Ectodermal cell (in vitro differentiated cells): Measurements from ENCODE around the gene LDLRAP1.

ENCODE experiments used
- H3K27ac ChIP-seq: 2 replicates; pipeline ENCODE4 v1.7.0; 2013; ENCODE audit warnings: mild to moderate bottlenecking, low read depth, low read length; ENCODE audit not compliant: insufficient read depth, poor library complexity, severe bottlenecking
- H3K27me3 ChIP-seq: 2 replicates; pipeline ENCODE4 v1.7.0; 2013; ENCODE audit warnings: mild to moderate bottlenecking, low read length; ENCODE audit not compliant: insufficient read depth, control insufficient read depth, poor library complexity, severe bottlenecking
- H3K36me3 ChIP-seq: one replicate; pipeline ENCODE4 v1.7.0; 2013; ENCODE audit warnings: low read length; ENCODE audit not compliant: control insufficient read depth, insufficient read depth
- H3K4me1 ChIP-seq: one replicate; pipeline ENCODE4 v1.7.0; 2013; ENCODE audit warnings: low read length; ENCODE audit not compliant: control insufficient read depth, insufficient read depth
- H3K4me3 ChIP-seq: 2 replicates; pipeline ENCODE4 v1.7.0; 2013; ENCODE audit warnings: low read depth, low read length, control low read depth; ENCODE audit not compliant: insufficient read depth
- H3K9me3 ChIP-seq: 2 replicates; pipeline ENCODE4 v1.7.0; 2013; ENCODE audit warnings: mild to moderate bottlenecking, low read length, moderate library complexity; ENCODE audit not compliant: control insufficient read depth
- WGBS, 2 experiments: methylation state at CpG; one replicate each; pipeline ENCODE4 v1.1.7; 2013; ENCODE audit warnings: missing lambda C conversion rate in 2 of 2; 5-methylcytosine and 5-hydroxymethylcytosine counted together

The LDLRAP1 gene

DNA sequence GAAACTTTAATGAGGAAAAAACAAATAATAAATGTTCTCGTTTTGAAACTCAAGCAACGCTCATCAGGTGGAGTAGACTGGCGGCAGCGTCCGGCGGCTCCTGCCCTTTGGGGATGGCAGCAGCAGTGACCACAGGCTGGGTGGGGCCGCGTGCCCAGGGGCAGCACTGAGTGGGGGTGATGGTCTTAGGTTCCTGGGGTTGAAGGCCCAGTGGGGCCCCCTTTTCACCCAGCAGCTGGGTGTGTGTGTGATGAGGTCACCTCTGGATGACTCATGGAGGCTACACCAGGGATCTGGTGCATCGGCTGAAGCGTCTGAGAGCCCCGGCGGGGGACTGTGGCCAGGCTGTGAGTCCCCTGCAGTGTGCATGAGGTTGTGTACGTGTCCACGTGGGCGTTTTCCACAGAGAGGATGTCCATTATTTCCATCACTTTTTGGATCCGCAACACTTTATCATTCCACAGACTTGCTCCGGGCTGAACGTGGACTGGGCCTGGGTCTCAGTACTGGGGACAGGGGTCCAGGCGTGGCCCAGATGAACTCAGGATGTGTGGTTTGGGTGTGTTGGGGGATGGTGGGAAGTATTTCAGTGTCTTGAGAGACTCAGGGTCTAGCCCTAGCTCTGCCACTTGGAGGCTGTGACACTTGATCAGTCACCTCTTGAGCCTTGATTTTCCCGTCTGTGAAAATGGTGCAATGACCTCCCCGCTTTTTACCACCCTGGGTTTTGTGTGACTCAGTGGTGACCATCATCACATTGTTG is 25.6 kb downstream of the LDLRAP1 start:
- peaks cover 55% of the 10 kb centered on the region for H3K4me1 ChIP-seq
- no peak overlapping the region for H3K27ac ChIP-seq
- no peaks in the 10 kb centered on the region for H3K36me3 ChIP-seq
- H3K27me3 ChIP-seq, result peaks cover 3% of the 10 kb centered on the region
- H3K4me3 ChIP-seq, result no peak overlapping the region
- no peaks in the 10 kb centered on the region for H3K9me3 ChIP-seq
- WGBS, 2 experiments, result 87 to 93% methylated on average over 21 of the region's 21 CpGs

DNA sequence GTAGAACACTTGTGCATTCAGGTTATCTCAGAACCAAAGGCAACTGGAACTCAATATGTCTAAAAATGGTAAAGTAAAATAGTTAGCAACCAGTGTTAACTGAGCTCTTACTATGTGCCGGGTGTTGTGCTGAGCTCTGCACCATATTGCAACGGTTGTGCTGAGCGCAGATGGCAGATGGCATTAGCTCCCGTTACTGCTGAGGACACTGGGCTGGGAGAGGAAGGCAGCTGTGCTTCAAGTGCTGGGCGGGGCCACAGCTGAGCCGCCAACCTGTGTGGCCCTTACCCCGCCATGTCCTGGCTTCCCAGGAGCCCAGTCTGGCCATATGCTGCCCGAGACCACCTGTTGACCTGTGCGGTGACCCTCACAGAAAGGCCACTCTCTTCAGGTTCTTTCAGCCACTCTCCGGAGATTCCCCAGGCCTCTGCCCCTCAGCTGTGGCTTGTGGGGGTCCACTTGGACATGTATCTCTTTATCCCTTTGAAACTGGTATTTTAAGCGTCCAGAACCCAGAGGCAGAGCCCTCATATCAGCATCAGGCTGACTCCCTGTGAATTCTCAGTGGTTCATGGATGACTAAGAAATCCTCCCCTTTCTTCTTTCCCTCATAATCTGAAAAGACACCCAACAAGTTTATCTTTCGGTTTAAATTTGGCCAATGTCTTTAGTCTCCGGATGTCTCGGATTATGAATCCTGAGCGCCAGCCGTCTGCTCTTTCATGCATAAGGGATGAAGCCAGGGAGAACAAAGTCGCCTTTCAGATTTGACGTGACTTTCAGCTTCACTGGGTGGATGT is 26.4 kb downstream of the LDLRAP1 start:
- Histone ChIP-seq H3K36me3 (no peaks in the 10 kb centered on the region), H3K27me3 (peaks cover 3% of the 10 kb centered on the region), H3K9me3 (no peaks in the 10 kb centered on the region), H3K27ac (no peak overlapping the region), H3K4me3 (no peak overlapping the region), H3K4me1 (peaks cover 53% of the 10 kb centered on the region)
- WGBS, 2 experiments, result 91 to 92% methylated on average over 18 of the region's 18 CpGs

DNA sequence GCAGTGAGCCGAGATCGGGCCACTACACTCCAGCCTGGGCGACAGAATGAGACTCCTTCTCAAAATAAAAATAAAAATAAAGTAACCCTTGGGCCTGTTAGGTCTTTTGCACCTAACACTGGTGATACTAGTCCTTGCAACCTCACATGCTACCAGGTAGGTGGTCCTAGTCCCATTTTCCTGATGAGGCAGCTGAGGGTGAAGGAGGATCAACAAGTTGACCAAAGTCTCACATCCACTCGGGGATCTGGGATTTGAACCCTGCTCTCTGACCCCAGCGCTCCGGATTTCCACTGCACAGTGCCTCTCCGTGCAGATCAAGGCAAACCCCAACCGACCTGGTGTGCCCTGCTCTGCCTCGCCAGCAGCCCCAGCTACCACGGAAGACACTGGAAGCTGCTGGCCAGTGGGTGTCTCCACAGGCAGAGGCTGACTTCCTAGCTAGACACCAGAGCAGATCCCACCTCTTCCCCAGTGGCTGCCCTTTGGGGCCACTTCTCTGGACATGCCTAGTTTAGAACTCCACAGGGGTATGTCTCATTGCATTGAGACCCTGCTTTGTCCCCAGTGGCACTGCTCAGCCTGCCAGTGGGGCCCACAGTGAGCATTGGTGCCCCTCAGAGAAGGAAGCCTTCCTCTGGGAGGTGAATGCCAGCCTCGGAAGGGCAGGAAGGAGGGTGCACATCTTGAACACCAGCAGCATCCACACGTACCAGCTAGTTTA is 27.6 kb downstream of the LDLRAP1 start:
- H3K27me3 ChIP-seq, result peaks cover 3% of the 10 kb centered on the region
- peaks cover 42% of the 10 kb centered on the region for H3K4me1 ChIP-seq
- H3K4me3 ChIP-seq, result no peak overlapping the region
- no peaks in the 10 kb centered on the region for H3K9me3 ChIP-seq
- 90 to 93% methylated on average over 12 of the region's 12 CpGs for WGBS, 2 experiments
- no peaks in the 10 kb centered on the region for H3K36me3 ChIP-seq
- no peak overlapping the region for H3K27ac ChIP-seq

DNA sequence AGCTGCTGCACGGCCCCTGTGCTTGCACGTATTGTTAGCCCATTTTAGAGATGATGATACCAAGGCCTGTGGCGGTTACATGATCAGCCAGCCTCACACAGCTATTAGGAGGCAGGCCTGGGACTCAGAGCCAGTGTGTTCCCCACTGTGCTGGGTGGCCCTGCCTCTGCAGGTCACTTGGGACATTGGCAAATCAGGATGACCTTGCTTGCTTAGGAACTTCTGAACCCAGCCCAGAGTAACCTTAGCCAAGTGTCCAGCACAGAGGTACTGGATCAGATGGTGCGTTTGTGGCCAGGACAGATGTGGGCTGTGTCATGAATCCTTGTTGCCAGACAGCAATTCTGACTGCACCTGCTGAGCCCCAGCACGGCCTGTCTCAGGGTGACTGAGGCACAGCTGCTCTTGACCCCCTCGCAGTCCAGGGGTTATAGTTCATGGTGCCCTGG is 28.1 kb downstream of the LDLRAP1 start:
- WGBS, 2 experiments, result 92 to 94% methylated on average over 6 of the region's 6 CpGs
- no peaks in the 10 kb centered on the region for H3K36me3 ChIP-seq
- peaks cover 36% of the 10 kb centered on the region for H3K4me1 ChIP-seq
- no peaks in the 10 kb centered on the region for H3K9me3 ChIP-seq
- H3K27ac ChIP-seq, result no peak overlapping the region
- H3K4me3 ChIP-seq, result no peak overlapping the region
- peaks cover 3% of the 10 kb centered on the region for H3K27me3 ChIP-seq

DNA sequence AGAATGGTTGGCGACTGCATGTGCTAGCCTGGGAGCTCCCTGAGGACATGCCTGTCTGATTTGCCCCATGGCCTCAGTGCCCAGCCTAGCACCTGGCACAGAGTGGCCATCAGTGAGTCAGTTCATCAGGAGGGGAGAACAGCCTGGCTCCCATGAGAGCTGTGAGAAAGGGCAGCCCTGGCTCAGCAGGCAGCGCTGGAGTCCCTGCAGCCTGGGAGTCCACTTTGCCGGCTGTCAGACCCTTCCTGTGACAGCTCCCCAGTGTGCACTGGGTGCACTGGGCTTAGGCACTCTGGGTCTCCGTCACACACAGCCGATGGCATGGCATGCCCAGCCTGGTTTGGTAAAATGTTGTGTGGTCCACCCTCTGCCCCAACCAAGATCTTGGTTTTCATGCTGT is 28.7 kb downstream of the LDLRAP1 start:
- Histone ChIP-seq H3K4me1 (peaks cover 30% of the 10 kb centered on the region), H3K4me3 (no peak overlapping the region), H3K9me3 (no peaks in the 10 kb centered on the region), H3K27me3 (peaks cover 3% of the 10 kb centered on the region), H3K27ac (no peak overlapping the region), H3K36me3 (no peaks in the 10 kb centered on the region)
- WGBS, 2 experiments, result 92% methylated on average over 5 of the region's 5 CpGs

DNA sequence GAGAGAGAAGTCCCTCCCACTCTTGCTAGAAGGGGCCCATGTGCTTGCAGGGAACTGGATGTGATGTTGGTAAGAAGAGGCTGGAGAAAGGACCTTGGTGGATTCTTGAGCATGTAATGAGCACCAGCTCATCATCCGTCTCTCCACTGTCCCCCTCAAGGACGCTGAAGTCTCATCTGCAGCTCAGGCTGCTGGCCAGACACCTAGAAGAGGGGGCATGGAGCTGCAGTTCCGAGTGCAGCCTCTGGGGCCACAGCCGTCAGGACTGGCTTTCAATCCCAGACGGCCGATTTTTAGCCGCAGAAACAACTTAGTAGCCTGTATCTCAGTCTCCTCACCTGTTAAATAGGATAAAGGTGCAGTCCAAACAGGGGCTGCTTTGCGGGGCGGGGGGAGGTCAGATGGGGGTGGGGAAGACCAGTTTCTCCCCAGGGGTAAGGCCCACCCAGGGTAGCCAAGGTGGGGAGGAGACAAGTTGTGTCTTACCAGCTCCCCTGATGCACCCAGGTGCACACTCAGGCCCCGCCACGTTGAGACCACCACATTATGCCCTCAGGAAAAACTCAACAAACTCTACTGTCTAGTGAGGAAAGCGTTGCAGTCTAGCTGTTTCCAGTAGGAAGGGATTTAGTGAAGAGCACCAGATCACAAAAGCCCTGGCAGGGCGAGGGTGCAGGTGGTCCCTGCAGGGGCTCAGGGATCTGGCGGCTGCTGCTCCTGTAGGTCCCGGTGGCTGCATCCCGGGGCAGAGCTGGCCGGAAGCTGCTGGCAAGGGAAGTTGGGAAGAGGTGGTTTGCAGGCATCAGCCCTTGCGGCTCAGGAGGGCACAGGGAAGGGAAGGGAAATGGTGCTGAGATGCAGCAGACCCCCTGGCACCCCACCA is 29.5 kb downstream of the LDLRAP1 start:
- no peaks in the 10 kb centered on the region for H3K36me3 ChIP-seq
- H3K27me3 ChIP-seq, result peaks cover 3% of the 10 kb centered on the region
- no peak overlapping the region for H3K27ac ChIP-seq
- peaks cover 27% of the 10 kb centered on the region for H3K4me1 ChIP-seq
- H3K9me3 ChIP-seq, result no peaks in the 10 kb centered on the region
- WGBS, 2 experiments, result 40 to 46% methylated on average over 18 of the region's 18 CpGs
- H3K4me3 ChIP-seq, result no peak overlapping the region

DNA sequence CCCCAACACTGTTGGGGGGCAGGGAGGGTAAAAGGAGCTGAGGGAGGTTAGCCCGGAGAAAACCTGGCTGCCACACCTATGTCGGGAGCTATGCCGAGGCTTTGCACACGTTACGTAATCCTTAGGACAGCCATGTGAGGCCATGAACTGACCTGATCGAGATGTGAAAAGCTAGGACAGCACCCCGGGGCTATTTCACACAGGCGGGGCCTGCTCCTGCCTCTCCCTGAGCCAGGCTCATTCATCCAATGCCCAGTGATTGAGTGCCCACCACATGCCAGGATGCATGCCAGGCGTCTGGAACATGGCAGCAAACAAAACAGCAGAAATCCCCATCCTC is 30.2 kb downstream of the LDLRAP1 start:
- Histone ChIP-seq H3K27ac (no peak overlapping the region), H3K9me3 (no peaks in the 10 kb centered on the region), H3K27me3 (peaks cover 3% of the 10 kb centered on the region), H3K4me3 (no peak overlapping the region), H3K36me3 (no peaks in the 10 kb centered on the region), H3K4me1 (peaks cover 21% of the 10 kb centered on the region)
- WGBS, 2 experiments, result 84 to 88% methylated on average over 9 of the region's 9 CpGs

DNA sequence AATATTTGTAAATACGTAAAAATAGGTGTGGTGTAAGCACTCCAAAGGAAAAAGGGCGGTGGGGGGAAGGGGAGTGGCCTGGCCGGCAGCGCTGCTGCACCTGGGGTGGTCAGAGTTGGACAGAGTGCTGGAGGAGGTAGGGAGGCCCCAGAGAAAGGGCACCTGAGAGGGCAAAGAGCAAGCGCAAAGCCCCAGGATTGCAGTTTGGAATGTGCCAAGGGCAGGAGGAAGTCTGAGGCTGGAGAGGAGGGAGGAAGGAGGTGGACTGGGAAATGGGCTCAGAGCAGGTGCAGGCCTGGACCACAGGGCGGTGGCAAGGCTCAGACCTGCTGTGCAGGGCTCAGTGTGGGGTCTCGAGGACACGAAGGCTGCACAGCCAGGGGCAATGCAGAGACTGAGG is 30.6 kb downstream of the LDLRAP1 start:
- WGBS, 2 experiments, result 68 to 69% methylated on average over 8 of the region's 8 CpGs

DNA sequence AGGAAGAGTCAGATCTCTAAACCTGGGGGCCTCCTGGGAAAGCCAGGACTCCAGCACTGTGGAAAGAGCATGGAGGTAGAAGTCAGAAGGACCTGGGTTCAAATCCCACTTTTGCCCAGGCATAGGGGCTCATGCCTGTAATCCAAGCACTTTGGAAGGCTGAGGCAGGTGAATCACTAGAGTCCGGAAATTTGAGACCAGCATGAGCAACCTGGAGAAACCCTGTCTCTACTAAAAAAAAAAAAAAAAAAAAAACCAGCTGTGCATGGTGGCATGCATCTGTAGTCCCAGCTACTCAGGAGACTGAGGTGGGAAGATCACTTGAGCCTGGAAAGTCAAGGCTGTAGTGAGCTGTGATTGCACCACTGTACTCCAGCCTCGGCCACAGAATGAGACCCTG is 31.8 kb downstream of the LDLRAP1 start:
- H3K36me3 ChIP-seq, result no peaks in the 10 kb centered on the region
- no peak overlapping the region for H3K27ac ChIP-seq
- whole genome bisulfite sequencing, 2 experiments, result 89 to 93% methylated on average over 2 of the region's 2 CpGs
- H3K27me3 ChIP-seq, result peaks cover 3% of the 10 kb centered on the region
- no peak overlapping the region for H3K4me3 ChIP-seq
- H3K9me3 ChIP-seq, result no peaks in the 10 kb centered on the region
- H3K4me1 ChIP-seq, result peaks cover 17% of the 10 kb centered on the region

More for the DNA sequence above, 30.6 kb downstream of the LDLRAP1 start:
- Histone ChIP-seq H3K9me3 (no peaks in the 10 kb centered on the region), H3K27me3 (peaks cover 3% of the 10 kb centered on the region), H3K36me3 (no peaks in the 10 kb centered on the region), H3K4me3 (no peak overlapping the region), H3K4me1 (peaks cover 17% of the 10 kb centered on the region), H3K27ac (no peak overlapping the region)
